ENCODE data around the gene RAI1.

DNA sequence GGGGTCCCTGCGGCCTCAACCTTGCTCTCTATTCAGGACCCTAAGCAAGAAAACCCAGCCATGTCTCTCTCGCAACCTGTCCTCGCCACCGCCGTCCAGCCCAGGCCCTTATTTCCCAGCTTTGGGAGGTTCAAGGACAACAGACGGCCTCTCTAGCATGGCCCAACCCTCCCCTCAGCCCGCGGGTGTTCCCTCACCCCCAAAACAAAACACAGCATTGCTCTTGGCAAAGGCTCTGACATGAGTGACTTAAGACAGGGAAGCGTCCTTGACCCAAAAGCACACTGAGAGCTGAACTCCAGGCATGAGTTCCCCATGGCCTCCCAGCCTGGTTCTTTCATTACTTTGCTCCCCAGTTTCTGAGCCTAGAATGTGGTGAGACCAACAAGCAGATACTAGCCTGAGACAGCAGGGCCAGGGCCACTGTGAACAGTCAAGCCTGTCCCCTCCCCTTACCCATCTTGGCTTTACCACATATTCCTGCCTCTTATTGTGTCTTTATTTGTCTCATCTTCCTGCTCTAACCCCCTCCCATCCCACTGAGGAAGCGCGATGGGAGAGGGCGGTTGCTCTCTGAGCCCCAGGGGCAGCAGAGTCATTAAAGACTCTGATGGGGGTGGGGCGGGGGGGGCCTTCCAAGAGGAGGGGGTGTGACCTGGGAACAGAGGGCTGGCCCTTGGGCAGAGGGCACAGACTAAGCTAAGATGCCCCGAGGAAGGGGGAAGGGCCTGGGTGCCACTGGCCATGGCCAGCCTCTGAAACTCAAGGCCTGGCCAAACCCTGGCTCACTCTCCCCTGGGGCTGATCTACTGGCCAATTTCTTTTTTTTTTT, 143.7 kb downstream of the RAI1 start:
- TF ChIP-seq, protein P1, sequence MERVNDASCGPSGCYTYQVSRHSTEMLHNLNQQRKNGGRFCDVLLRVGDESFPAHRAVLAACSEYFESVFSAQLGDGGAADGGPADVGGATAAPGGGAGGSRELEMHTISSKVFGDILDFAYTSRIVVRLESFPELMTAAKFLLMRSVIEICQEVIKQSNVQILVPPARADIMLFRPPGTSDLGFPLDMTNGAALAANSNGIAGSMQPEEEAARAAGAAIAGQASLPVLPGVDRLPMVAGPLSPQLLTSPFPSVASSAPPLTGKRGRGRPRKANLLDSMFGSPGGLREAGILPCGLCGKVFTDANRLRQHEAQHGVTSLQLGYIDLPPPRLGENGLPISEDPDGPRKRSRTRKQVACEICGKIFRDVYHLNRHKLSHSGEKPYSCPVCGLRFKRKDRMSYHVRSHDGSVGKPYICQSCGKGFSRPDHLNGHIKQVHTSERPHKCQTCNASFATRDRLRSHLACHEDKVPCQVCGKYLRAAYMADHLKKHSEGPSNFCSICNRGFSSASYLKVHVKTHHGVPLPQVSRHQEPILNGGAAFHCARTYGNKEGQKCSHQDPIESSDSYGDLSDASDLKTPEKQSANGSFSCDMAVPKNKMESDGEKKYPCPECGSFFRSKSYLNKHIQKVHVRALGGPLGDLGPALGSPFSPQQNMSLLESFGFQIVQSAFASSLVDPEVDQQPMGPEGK (CRISPR knock-in tag; IDR thresholded peaks at IDR 0.05; ENCODE audit: borderline replicate concordance), result no peak
- TF ChIP-seq ZNF565 (CRISPR knock-in tag; conservative IDR thresholded peaks at IDR 0.05; ENCODE audit: low read depth) (no peak), ARNTL (CRISPR knock-in tag; IDR thresholded peaks at IDR 0.05; ENCODE audit: borderline replicate concordance, low read depth) (no peak), PPARA (CRISPR knock-in tag; IDR thresholded peaks at IDR 0.05; ENCODE audit: borderline replicate concordance) (no peak), TCF4 (CRISPR knock-in tag; IDR thresholded peaks at IDR 0.05; ENCODE audit: borderline replicate concordance) (no peak), TOX (CRISPR knock-in tag; IDR thresholded peaks at IDR 0.05; ENCODE audit: borderline replicate concordance) (no peak), ZFP30 (CRISPR knock-in tag; IDR thresholded peaks at IDR 0.05) (no peak)

Data from SK-N-SH treated with all-trans-retinoic acid at 6 μM for 48 hours (cell line).